Mesodermal cell (in vitro differentiated cells): Measurements from ENCODE around the gene PDE4C.

Experiments
- H3K27ac ChIP-seq: 2 replicates; pipeline ENCODE4 v1.7.0; 2013; ENCODE audit warnings: mild to moderate bottlenecking, low read depth, low read length, moderate library complexity; ENCODE audit not compliant: severe bottlenecking
- H3K36me3 ChIP-seq: 2 replicates; pipeline ENCODE4 v1.7.1; 2013; ENCODE audit warnings: mild to moderate bottlenecking, low read length, moderate library complexity; ENCODE audit not compliant: control insufficient read depth, insufficient read depth
- H3K4me1 ChIP-seq: one replicate; pipeline ENCODE4 v1.7.1; 2013; ENCODE audit warnings: mild to moderate bottlenecking, low read length; ENCODE audit not compliant: insufficient read depth, control insufficient read depth, poor library complexity, severe bottlenecking
- H3K4me3 ChIP-seq: 2 replicates; pipeline ENCODE4 v1.7.0; 2013; ENCODE audit warnings: low read length, control low read depth, mild to moderate bottlenecking; ENCODE audit not compliant: insufficient read depth, poor library complexity, severe bottlenecking; ENCODE audit errors: extremely low read depth
- H3K9me3 ChIP-seq: 2 replicates; pipeline ENCODE4 v1.7.1; 2013; ENCODE audit warnings: mild to moderate bottlenecking, low read length, moderate library complexity; ENCODE audit not compliant: control insufficient read depth
- WGBS, 2 experiments: methylation state at CpG; one replicate each; pipeline ENCODE4 v1.1.5; 2013; ENCODE audit warnings: missing lambda C conversion rate in 2 of 2; ENCODE audit not compliant: insufficient coverage in 2 of 2; 5-methylcytosine and 5-hydroxymethylcytosine counted together

PDE4C gene

DNA sequence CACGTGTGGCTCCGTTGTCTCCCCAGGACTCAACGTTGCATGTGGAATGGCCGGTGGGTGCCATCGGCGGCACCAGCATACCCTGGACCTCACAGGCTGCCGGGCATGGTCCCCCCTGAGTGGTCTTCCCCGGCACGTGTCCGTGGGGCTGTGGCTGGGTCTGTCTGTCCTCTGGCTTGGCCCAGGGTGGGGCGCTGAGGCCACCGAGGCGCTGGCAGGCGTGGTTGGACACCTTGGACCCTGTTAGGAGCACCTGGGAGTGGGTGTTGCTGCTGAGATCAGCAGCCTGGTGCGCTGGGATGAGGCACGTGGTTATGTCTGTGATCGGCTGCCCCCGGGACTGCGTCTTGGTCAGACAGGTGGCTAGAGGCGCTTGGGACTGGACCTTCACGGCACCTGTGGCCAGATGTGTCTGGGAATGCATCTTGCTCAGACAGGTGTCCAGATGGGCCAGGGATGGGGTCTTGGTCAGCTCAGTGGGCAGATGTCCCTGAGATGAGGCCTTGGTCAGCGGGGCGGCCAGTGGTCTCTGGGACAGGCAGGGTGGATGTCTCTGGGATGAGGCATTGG lies 38.8 kb upstream of the PDE4C start:
- no peaks in the 10 kb centered on the region for H3K4me1 ChIP-seq
- peaks cover 42% of the 10 kb centered on the region for H3K36me3 ChIP-seq
- H3K9me3 ChIP-seq, result no peaks in the 10 kb centered on the region
- 93 to 99% methylated on average over 20 to 21 of the region's 23 CpGs for WGBS, 2 experiments
- H3K4me3 ChIP-seq, result no peak overlapping the region
- H3K27ac ChIP-seq, result no peak overlapping the region

DNA sequence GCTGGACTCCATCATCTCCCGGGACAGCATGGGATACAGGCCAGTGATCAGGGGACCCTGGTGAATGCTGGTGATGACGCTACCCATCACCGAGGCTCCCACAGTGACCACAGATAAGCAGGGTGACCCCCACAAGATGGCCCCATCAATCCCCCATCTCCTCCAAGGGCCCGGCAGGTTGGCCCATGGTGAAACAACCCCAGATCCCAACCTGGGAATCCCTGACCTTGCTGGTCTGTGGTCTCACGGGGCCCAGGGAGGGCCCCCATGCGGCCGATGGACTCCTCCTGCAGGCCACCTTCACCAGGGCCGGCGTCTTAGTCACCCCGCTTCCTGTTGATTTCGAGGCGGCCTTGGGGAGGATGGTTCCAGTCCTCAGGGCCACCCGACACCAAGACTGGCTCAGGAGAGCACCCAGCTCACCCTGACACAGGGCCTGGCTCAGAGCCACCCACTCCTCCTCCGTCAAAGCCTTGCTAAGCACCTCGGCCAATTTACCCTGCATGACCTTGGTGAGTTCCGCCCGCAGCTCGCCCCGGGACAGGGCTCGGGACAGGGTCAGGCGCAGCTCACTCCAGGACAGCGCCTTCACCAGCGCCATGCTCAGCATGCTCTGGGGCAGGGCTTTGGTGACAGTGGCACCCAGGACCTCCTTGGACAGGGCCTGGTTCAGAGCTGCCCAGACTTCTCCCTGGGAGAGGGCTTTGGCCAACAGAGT lies 38.1 kb upstream of the PDE4C start:
- peaks cover 41% of the 10 kb centered on the region for H3K36me3 ChIP-seq
- H3K9me3 ChIP-seq, result no peaks in the 10 kb centered on the region
- no peaks in the 10 kb centered on the region for H3K4me1 ChIP-seq
- no peak overlapping the region for H3K27ac ChIP-seq
- no peak overlapping the region for H3K4me3 ChIP-seq
- 95 to 97% methylated on average over 20 to 22 of the region's 23 CpGs for WGBS, 2 experiments

DNA sequence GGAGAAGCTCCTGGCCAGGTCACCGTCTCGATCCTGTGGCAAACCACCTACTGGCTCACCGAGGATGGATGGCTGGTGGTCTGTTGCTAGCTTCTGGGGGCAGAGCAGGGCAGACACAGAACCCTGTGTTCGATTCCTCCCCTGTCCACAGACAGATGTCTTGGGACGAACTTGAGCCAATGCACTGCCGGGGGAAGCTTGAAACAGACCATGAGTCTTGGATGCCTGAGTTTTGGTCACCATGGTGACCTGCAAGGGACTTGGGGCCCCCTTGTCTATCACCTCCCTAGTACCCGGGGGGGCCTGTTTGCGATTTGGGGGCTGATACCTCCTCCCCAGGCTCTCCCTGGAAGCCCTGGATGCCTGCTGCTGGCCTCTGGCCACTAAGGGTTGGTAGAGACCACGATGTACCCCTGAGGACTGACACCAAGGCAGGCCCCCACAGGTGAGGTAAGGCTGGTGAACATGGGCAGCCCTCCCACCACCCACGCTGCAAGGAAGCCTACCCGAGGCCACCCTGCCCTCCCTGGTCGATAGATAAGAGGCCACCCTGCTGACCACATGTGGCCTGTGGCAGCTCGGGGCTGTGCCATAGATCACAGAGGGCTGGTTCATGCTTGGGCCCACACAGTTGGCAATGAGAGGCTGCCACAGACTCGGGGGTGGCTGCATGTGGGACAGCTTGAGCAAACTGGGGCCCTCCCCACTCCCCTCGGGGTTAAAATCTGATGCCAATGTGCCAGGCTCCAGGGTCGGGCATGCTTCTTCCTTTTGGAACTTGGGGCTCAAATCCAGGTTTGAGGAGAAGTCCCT lies 37.3 kb upstream of the PDE4C start:
- Histone ChIP-seq H3K27ac (peak overlapping the region; percentile 5), H3K9me3 (no peaks in the 10 kb centered on the region), H3K4me1 (no peaks in the 10 kb centered on the region), H3K4me3 (no peak overlapping the region), H3K36me3 (peaks cover 38% of the 10 kb centered on the region)
- WGBS, 2 experiments, result 92 to 95% methylated on average over 14 to 15 of the region's 16 CpGs

DNA sequence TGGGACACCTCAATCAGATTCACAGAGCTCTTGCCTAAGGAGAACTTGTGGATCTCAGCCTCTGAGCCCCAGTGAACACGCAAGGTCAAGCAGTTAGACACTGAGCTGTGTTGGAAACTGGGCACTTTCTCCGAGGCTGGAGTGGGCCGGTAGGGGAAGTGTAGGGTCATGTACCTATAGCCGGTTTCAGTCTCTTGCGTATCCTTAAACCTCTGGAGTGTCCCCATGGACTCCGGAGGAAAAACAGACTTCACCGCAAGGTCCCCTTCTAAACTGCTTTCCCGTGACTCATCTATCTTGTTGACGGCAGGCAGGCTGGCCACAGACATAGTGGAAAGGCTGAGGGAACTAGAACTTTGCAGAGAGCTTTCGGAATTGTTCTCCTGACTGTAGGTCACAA lies 36.7 kb upstream of the PDE4C start:
- Histone ChIP-seq H3K27ac (peak overlapping the region; percentile 5), H3K36me3 (peaks cover 33% of the 10 kb centered on the region), H3K4me3 (no peak overlapping the region), H3K9me3 (no peaks in the 10 kb centered on the region), H3K4me1 (no peaks in the 10 kb centered on the region)
- WGBS, 2 experiments, result 95 to 96% methylated on average over 9 to 10 of the region's 10 CpGs

DNA sequence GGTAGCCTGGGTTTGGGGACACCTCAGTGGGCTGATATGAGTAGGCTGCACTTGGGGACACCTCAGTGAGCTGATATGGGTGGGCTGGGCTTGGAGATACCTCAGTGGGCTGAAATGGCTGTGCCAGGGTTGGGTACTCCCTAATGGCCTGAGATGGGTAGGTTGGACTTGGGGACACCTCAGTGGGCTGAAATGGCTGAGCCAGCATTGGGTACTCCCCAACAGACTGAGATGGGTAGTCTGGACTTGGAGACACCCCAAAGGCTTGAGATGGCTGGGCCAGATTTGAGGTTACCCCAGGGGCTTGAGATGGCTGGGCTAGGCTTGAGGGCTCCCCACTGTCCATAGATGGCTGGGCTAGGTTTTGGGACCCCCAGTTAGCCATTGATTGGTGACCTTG lies 35.9 kb upstream of the PDE4C start:
- H3K4me1 ChIP-seq, result no peaks in the 10 kb centered on the region
- no peaks in the 10 kb centered on the region for H3K9me3 ChIP-seq
- H3K27ac ChIP-seq, result no peak overlapping the region
- peaks cover 30% of the 10 kb centered on the region for H3K36me3 ChIP-seq
- no peak overlapping the region for H3K4me3 ChIP-seq

DNA sequence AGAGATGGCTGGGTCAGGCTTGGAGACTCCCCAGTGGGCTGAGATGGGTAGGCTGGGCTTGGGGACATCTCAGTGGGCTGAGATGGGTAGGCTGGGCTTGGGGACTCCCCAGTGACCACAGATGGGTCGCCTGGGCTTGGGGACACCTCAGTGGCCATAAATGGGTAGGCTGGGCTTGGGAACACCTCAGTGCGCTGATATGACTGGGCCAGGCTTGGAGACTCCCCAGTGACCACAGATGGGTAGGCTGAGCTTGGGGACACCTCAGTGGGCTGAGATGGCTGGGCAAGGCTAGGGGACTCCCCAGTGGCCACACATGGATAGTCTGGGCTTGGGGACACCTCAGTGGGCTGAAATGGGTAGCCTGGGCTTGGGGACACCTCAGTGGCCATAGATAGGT lies 35.2 kb upstream of the PDE4C start:
- Histone ChIP-seq H3K9me3 (no peaks in the 10 kb centered on the region), H3K27ac (no peak overlapping the region), H3K4me1 (no peaks in the 10 kb centered on the region), H3K4me3 (no peak overlapping the region), H3K36me3 (peaks cover 24% of the 10 kb centered on the region)
- WGBS, 2 experiments, result 85 to 100% methylated on average over 2 of the region's 2 CpGs

DNA sequence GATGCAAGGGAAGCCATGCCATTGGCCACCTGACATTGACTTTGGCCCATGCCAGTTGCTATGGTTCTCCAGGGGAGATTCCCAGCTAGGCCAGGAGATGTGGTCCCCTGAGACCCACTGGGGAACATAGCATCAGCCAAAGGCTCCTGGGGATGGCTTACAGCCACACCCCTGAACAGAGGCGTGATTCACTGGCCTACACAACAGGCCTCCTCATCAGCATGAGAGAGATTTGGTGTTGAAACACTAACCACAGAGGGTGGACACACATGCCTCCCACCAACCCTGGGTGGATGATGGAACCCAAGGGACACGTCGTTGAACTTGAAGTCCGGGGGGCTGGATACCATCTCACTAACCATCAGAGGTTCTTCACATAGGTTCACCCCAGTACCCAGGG lies 33.7 kb upstream of the PDE4C start:
- H3K4me3 ChIP-seq, result no peak overlapping the region
- H3K36me3 ChIP-seq, result peaks cover 12% of the 10 kb centered on the region
- WGBS, 2 experiments, result 96 to 100% methylated on average over 3 to 4 of the region's 4 CpGs
- H3K27ac ChIP-seq, result no peak overlapping the region
- no peaks in the 10 kb centered on the region for H3K9me3 ChIP-seq
- no peaks in the 10 kb centered on the region for H3K4me1 ChIP-seq

DNA sequence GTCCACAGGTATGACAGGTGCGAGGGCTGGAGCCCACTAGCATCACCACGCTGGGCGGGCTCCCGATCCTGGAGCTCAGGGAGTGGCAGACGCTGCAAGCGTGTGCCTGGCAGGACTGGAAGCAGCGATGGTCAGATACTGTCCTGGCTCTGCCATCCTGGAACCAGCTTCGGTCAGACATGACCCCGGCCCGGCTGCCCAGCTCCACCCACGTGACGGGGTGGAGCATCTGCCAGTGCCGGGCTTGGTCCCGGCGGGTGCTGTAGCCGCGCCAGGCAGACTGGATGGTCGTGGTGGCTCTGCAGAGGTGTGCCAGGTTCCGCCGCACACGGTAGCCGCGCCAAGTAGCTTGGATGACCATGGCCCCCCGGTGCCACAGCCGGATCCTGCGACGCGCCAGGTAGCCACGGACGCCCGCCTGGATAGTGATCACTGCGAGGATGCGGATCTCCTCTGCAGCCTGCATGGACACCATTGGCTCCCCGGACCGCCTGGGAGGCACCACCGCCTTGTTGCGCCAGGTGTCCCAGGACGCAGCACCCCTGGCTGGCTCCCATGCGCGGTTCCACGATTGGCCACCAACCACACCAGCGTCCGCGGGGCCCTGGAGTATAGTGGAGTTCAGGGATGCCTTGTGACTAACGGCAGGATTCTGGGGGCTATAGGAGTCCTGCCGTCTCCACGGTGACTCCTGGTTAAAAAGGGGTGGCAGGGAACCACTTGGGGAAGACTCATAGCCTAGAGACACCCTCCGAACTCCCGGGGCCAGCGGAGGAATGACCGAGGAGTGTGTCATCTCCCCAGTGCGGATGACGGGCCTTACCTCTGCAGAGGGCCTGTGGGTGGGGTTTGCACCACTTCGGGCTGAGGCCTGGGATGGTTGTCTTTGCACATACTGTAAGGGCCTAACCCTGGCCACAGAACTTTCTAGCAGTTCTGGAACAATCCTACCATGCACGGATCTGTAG lies 31.5 kb upstream of the PDE4C start:
- Histone ChIP-seq H3K27ac (no peak overlapping the region), H3K36me3 (no peaks in the 10 kb centered on the region), H3K4me3 (no peak overlapping the region), H3K9me3 (no peaks in the 10 kb centered on the region), H3K4me1 (no peaks in the 10 kb centered on the region)
- 94% methylated on average over 52 to 55 of the region's 55 CpGs for WGBS, 2 experiments

DNA sequence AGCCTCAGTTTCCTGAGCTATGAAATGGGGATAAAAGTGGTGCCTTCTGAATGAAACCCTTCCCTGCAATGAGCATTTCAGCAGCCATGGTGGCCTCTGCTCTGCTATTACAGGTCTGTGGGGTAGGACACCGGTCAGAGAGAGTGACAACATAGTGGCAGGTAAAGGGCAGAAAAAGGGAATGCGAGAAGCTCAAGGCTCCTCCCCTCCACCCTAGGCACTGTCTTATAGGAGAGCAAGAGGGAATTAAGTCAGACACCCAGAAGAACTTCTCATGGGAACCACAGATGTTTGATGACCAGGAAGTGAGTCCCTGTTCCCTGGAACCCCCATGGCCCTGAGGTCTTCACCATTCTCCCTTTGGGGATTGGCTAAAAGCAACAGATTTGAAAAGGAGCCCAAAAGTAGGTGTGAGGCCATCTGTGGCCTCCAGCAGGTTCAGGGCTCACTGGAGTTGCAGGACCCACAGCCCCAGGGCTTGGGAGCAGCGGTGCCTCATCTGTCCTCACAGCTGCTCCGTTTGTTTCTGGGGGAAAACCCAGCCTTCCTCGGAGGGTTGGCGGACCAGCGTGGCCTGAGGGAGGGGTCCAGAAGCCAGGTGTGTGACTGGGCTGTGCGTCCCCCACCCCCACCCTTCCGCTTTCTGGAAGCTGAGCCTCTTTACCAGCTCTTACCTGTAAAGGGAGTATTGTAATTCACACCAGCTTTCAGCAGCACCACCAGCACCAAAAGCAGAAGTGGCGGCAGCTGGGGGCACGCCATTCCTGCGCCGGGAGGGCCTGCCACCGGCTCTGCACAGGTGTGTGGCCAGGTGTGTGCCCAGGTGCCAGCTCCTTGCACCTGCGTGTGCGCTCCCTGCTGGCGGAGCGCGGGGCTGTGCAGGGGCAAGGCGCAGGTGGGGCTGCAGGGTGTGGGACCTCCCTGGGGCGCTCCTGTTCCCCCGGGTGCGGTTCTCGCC lies 28.6 kb upstream of the PDE4C start:
- 52 to 59% methylated on average over 12 to 13 of the region's 24 CpGs for WGBS, 2 experiments
- Histone ChIP-seq H3K4me3 (no peak overlapping the region), H3K9me3 (no peaks in the 10 kb centered on the region), H3K4me1 (no peaks in the 10 kb centered on the region), H3K27ac (no peak overlapping the region), H3K36me3 (no peaks in the 10 kb centered on the region)
